ENCODE data around the gene NGEF.
"Not testable (repeated sequence)": the region's sequence is repeated elsewhere in the genome, so short reads cannot be mapped to it uniquely, and the experiment has no call there.

NGEF gene

DNA sequence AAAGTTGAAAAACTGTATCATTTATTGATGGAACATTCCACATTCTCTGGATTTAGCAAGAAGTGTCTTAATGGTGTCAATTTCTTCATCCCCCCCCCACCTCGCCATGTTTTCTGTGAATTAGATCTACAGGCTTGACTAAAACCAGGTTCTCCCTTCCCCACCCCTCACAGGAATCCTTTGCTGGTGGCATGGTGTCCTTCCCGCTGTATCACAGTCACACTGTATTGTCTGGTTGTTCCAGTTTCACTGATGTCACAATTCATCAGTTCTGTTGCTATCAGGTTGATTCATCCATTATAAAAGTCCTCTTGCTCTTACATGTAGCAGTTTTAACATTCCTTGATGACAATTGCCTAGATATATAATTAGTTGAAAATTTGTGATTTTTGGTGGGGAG, 149.1 kb downstream of the NGEF start:
- no peak for DNase-seq

DNA sequence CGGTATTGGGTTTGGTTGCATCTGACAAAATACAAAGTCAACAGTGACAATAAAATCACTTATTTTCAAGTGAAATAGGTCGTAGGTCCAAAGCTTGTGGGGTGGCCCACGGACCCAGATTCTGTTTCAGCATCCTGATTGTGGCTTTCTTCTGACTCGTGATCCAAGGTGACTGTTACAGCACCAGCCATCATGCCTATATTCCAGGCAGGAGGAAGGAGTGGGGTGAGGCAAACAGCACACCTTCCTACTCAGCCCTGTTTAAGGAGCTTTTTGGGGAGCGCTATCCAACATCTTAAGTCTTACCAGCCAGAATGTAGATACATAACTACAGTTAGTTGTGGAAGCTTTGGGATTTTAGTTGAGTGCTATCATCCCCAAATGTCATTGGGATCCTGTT, 151.7 kb downstream of the NGEF start:
- DNase-seq, result no peak

DNA sequence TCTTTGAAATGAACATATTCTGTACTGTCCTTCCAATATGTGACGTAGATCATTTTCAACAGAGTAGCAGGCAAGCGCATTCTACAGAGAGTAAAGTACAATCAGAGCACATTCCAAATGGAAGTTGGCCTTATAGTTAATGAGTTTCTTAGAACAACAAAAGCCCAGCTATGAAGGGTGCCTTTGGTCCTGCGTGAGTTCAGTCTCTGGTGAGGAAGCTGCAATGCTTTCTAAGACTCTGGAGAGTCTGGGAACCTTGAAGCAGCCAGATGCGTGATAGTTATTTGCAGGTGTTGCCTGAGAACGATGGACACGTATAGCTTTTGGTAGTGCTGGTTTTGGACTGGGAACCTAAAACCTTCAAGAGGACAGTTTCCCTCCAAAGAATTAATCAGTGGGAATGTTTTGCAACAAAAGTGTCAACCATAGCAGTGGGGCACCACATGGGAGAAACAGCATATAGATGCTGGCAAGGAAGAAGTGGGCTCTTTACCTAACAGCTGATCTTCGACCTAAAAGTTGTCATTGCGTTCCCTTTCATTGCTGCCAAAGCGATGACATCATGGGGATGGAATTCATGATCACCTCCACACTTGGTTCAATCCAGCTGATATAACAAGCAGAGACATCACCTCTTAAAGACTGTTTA, 152.3 kb downstream of the NGEF start:
- DNase-seq, result no peak

DNA sequence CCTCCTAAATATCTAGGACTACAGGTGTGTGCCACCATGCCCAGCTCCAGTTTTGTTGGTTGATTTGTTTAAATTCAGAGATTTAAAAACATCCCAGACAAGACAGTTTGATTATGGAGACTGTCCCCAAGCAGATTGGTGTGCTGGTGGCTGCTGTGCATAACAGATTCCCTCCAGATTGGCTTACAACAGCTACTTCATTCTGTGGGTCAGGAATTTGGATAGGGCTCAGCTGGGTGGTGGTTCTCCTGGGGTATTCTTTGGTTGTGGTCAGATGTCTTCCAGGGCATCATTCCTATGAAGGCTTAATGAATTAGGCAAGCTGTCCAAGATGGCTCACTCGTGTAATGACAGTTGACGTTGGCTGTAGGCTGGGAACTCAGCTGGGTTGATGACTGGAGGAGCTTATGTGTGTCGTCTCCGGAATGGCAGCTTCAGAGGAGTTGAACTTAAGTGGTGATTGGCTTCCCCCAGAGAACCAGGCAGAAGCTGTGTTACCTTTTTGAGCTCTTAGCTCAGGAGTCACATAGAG, 153.6 kb downstream of the NGEF start:
- DNase-seq, result no peak

GRCh38 chr2:232857158-232857563, 155.9 kb downstream of the NGEF start:
- no peak for DNase-seq

DNA sequence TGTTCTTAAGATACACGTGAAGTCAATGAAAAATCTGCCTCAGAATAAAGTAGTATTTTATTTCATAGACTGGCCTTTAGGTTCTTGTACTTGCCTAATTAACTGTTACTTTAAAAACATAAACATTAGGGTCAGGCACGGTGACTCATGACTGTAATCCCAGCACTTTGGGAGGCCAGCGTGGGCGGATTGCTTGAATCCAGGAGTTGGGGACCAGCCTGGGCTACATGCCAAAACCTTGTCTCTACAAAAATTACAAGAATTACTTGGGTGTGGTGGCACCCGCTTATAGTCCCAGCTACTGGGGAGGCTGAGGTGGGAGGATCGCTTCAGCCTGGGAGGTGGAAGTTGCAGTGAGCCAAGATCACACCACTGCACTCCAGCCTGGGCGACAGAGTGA, 159.0 kb downstream of the NGEF start:
- DNase-seq, result no peak

GRCh38 chr2:232852676-232853075, 160.4 kb downstream of the NGEF start:
- no peak for DNase-seq

DNA sequence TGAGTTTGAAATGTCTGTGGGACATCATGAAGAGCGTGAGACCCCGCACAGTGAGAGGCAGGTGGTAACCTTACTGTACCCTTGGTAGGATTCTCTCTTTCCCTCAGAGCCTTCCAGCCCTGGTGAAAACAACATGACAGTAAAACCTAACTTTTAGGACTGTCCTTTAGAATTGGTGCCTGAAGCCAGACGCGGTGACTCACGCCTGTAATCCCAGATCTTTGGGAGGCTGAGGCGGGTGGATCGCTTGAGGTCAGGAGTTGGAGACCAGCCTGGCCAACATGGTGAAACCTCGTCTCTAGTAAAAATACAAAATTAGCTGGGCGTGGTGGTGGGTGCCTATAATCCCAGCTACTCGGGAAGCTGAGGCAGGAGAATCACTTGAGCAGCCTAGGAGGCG, 161.0 kb downstream of the NGEF start:
- not testable (repeated sequence) for DNase-seq

- no peak for DNase-seq
These were observed 163.0 kb downstream of the NGEF start for GRCh38 chr2:232850039-232850438.

DNA sequence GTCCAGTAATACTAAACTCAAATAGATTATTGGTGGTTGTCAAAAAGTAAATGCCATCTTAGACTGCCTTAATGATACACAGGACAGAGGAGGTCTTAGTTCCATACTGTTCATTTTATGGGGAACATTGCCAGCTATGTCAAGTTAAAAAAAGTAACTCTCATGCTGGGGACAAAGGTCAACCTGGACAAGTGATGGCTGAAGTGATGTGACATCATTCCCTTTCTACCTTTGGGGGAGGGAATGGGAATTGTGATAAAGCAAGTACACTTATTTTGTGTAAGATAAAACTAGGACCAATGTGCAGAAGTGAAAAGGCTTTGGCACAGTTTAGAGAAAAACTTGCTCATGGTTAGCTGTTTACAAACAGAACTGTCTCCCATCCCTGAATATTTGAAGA, 167.0 kb downstream of the NGEF start:
- DNase-seq, result no peak

- no peak for DNase-seq
These were observed 169.2 kb downstream of the NGEF start for GRCh38 chr2:232843834-232844233.

- DNase-seq, result no peak
These were observed 170.4 kb downstream of the NGEF start for GRCh38 chr2:232842689-232843088.

DNA sequence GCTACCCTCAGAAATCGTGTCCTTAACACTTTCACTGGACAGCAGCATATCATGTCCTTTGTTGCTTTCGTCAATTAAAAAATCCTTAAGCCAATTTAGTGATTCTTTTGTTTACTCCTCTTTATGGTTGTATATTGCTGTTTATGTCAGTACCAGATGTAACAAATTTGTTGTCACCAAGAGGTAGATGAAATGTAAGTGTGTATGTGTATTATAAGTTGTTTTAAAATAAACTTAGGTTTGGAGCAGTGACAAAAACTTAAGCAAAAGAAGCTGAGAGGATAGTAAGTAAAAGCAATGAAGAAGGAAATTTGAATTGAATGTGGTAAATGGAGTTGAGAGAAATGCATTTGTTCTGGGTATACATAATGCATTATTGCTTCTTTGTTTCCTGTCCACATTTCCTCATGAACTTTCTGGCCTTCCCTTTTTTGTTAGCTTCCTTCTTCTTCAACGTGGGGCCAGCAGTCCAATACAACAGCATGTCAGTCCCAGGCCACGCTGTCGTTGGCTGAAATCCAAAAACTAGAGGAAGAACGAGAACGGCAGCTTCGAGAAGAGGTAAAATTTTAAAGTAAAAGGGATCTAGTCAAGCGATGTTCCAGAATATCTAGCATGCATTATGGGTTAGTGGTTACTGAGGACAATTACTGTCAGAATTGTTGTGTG, 173.5 kb downstream of the NGEF start:
- DNase-seq, result no peak

DNA sequence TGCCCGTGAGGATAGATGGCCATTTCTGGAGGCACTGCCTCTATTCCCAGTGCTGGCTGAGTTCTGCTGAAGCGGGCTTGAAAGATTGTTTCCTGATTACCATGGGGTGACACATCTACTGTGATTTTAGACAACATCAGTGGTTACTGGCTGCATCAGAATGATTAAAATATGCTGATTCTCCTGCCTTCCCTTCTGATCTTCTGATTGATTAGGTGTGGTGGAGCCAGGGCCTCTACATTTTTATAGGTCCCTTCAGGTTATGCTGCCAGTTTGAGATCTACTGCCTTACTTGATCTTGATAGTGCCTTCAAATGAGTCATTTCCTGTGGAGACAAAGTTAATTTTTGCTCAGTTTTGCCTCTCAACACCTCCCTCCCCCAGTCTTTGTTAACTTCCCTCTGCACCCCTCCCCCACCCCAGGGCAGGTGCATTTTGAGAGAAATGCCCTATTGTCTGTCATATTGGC, 174.6 kb downstream of the NGEF start:
- peak; percentile 28 to 34 for DNase-seq

DNA sequence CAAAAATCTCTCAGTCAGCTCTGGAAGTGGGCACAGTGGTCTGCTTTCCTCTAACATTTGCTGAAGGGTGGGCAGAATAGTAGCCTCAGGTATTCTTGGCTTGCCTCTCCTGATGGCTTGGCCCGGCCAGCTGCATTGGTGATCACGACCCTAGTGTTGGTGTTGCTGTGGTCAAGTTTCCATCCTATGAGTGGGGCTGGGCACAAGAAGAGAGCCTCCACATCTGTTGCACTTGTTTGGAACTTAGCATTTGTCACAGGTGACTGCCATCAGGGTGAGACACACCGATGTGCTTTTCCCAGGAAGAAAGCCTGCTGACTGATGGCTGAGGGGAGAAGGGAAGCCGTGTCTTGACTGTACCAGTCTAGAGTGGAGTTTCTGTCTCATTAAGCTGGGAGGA, 176.1 kb downstream of the NGEF start:
- DNase-seq, result no peak

GRCh38 chr2:232835687-232836208, 177.3 kb downstream of the NGEF start:
- no peak for DNase-seq

DNA sequence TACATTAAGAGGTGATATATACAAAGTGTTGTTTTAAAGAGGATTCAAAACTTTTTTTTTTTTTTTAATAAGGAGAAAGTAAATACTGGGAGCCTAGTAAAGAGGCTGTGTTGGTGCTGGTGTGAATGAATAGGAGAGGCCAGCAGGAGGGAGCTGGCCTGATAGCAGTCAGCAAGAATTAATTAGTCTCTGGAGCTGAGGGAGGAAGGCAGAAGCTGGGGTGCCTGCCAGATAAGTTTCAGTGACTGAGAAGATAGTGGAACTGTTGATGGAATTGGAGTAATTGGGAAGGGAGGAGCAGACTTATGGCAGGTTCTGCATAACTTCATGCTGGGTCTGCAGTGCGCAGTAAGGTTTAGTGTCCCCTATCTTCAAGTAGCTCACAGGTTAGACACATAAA, 179.2 kb downstream of the NGEF start:
- DNase-seq, result no peak

GRCh38 chr2:232831496-232831895, 181.6 kb downstream of the NGEF start:
- no peak for DNase-seq

DNA sequence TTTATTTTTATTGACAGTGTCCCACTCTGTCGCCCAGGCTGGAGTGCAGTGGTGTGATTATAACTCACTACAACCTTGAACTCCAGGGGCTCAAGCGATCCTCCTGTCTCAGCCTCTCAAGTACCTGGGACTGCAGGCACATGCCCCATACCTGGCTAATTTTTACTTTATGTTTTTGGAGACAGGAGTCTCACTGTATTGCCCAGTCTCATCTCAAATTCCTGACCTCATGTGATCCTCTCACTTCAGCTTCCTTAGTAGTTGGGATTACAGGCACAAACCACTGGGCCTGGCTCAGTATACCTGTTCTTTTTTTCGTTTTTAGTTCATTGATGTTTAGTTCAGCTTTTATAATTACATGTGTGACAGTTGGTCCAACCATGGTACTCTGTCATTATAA, 183.1 kb downstream of the NGEF start:
- DNase-seq, result no peak

Measured in stimulated activated CD4-positive, alpha-beta T cell treated with anti-CD3 and anti-CD28 coated beads, Interleukin-2, amount 100 ng/mL, for 48 hours (primary cell).